ENCODE data around the gene PGGHG. TPM values are rescaled to one million over a fixed set of nuclear protein-coding genes. Genes with fewer than 3 reads are reported as not detected.
"Not testable (repeated sequence)": the region's sequence is repeated elsewhere in the genome, so short reads cannot be mapped to it uniquely, and the experiment has no call there.

The PGGHG gene
- total RNA-seq, 2 experiments from 2014 or later = 487 to 541 TPM

DNA sequence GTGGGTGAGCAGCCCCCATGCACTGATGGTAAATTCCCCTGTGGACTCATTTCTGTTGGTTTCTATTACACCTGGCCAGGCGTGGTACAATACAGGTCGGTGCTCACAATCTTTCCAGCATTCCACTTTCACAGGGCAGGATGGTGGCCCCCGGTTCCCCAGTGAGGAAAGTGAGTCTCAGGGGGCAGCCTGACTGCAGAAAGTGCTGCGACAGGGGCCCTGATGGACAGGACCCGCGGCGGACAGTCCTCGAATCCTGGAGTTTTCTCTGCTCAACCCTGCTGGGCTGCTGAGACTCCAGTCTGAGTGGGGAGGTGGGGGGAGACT lies 3.1 kb upstream of the PGGHG start:
- H3K4me3 Mint-ChIP-seq = peak overlapping the region; percentile 18
- ChIA-PET POLR2A (interaction anchor here (0.6 to 5.7 kb wide), 3 partner anchors 18 to 78 kb away, joined by 3 to 41 read pairs (median 3); partner anchors contain the start of genes BET1L and RIC8A), CTCF (interaction anchor here (1.9 to 7.1 kb wide), 2 partner anchors 19 to 36 kb away, joined by 5 to 76 read pairs; no protein-coding TSS in a partner anchor)
- H3K27me3 Mint-ChIP-seq (ENCODE audit: low read depth) = peaks cover 6% of the 10 kb centered on the region
- no peaks in the 10 kb centered on the region for H3K9me3 Mint-ChIP-seq (ENCODE audit: insufficient read depth)
- H3K36me3 Mint-ChIP-seq (ENCODE audit: low read depth) = peaks cover 74% of the 10 kb centered on the region
- H3K27ac Mint-ChIP-seq = peak overlapping the region; percentile 81
- DNase-seq (peak; percentile 19), ATAC-seq (no peak)
- peaks cover 65% of the 10 kb centered on the region for H3K4me1 Mint-ChIP-seq (ENCODE audit: low read depth)

GRCh38 chr11:286977-287820 lies 1.7 kb upstream of the PGGHG start:
- ChIA-PET CTCF (interaction anchor here (0.9 to 7.1 kb wide), 13 partner anchors 9 to 163 kb away, joined by 3 to 76 read pairs (median 5); partner anchors contain the start of genes NLRP6 and PTDSS2), POLR2A (interaction anchor here (0.8 to 10.0 kb wide), 19 partner anchors 7 to 249 kb away, joined by 3 to 97 read pairs (median 7); partner anchors contain the start of genes BET1L, IFITM1, IFITM2 and IFITM5)
- H3K27me3 Mint-ChIP-seq (ENCODE audit: low read depth); H3K9me3 Mint-ChIP-seq (ENCODE audit: insufficient read depth): not testable (repeated sequence)
- peak; percentile 90 for DNase-seq
- H3K36me3 Mint-ChIP-seq (ENCODE audit: low read depth) = peaks cover 69% of the 10 kb centered on the region
- peak; percentile 1 for ATAC-seq
- peak overlapping the region; percentile 97 for H3K27ac Mint-ChIP-seq
- H3K4me3 Mint-ChIP-seq = peak overlapping the region; percentile 94
- H3K4me1 Mint-ChIP-seq (ENCODE audit: low read depth) = peaks cover 62% of the 10 kb centered on the region

DNA sequence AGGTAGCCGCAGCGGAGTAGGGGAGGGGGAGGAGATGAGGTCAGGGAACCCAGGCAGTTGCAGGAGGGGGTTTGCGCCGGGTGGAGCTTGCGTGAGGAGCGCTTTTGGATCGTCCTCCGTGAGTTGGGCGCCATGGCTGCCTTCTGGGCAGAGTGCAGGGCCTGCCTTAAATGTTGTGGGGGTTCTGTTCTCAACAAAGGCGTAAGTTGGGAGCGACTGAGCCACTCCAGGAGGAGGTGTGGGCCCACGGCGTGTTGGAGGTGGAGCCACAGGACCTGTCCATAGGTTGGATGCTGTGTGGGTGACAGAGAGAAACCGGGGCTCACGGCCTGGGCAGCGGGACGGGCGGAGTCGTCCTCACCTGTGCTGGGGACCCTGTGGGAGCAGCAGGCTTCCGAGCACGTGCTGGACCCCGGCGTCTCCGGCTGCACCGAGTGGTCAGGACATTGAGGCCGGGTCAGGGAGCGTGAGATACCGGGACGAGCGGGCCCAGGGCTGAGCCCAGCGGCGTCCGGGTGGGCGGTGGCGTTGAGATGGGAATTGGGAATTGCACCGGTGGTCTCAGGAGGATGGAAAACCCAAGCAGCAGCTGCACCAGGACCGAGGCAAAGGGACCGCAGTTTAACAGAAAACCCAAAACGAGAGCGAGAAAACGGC lies 977 bp upstream of the PGGHG start:
- CTCF ChIA-PET = interaction anchor here (0.9 to 7.1 kb wide), 11 partner anchors 9 to 162 kb away, joined by 3 to 76 read pairs (median 5); partner anchors contain the start of genes NLRP6 and PTDSS2
- Mint-ChIP-seq H3K9me3 (ENCODE audit: insufficient read depth) (no peaks in the 10 kb centered on the region), H3K27me3 (ENCODE audit: low read depth) (peaks cover 2% of the 10 kb centered on the region), H3K36me3 (ENCODE audit: low read depth) (peaks cover 67% of the 10 kb centered on the region), H3K4me3 (peak overlapping the region; percentile 94), H3K4me1 (ENCODE audit: low read depth) (peaks cover 60% of the 10 kb centered on the region), H3K27ac (peak overlapping the region; percentile 97)
- ATAC-seq (peak; percentile 50), DNase-seq (peak; percentile 87)
- POLR2A ChIA-PET = interaction anchor here (0.8 to 10.0 kb wide), 18 partner anchors 7 to 248 kb away, joined by 3 to 97 read pairs (median 8); partner anchors contain the start of genes BET1L, IFITM1, IFITM2 and IFITM5

GRCh38 chr11:289398-289711 lies 429 bp downstream of the PGGHG start:
- POLR2A ChIA-PET = interaction anchor here (0.6 to 10.0 kb wide), 12 partner anchors 9 to 72 kb away, joined by 3 to 97 read pairs (median 27); partner anchors contain the start of genes IFITM1, IFITM2, IFITM5 and NLRP6
- H3K4me3 Mint-ChIP-seq = peak overlapping the region; percentile 88
- peaks cover 66% of the 10 kb centered on the region for H3K4me1 Mint-ChIP-seq (ENCODE audit: low read depth)

GRCh38 chr11:289712-290620 lies 1.0 kb downstream of the PGGHG start:
- peaks cover 73% of the 10 kb centered on the region for H3K36me3 Mint-ChIP-seq (ENCODE audit: low read depth)
- no peaks in the 10 kb centered on the region for H3K9me3 Mint-ChIP-seq (ENCODE audit: insufficient read depth)
- peak overlapping the region; percentile 88 for H3K4me3 Mint-ChIP-seq
- H3K27me3 Mint-ChIP-seq (ENCODE audit: low read depth) = peaks cover 2% of the 10 kb centered on the region
- ChIA-PET POLR2A (interaction anchor here (0.6 to 10.0 kb wide), 12 partner anchors 9 to 72 kb away, joined by 3 to 97 read pairs (median 27); partner anchors contain the start of genes IFITM1, IFITM2, IFITM5 and NLRP6), CTCF (interaction anchor here (0.8 to 7.1 kb wide), 7 partner anchors 16 to 75 kb away, joined by 3 to 76 read pairs (median 3); no protein-coding TSS in a partner anchor)
- H3K27ac Mint-ChIP-seq = peak overlapping the region; percentile 93
- DNase-seq (peak; percentile 54), ATAC-seq (peak; percentile 5)
- H3K4me1 Mint-ChIP-seq (ENCODE audit: low read depth) = peaks cover 71% of the 10 kb centered on the region

More at GRCh38 chr11:289398-289711, 429 bp downstream of the PGGHG start:
- CTCF ChIA-PET = interaction anchor here (1.0 to 7.1 kb wide), 5 partner anchors 16 to 39 kb away, joined by 3 to 76 read pairs (median 5); no protein-coding TSS in a partner anchor
- H3K27me3 Mint-ChIP-seq (ENCODE audit: low read depth) = peaks cover 2% of the 10 kb centered on the region
- ATAC-seq (peak; percentile 0), DNase-seq (peak; percentile 65)
- no peaks in the 10 kb centered on the region for H3K9me3 Mint-ChIP-seq (ENCODE audit: insufficient read depth)
- H3K36me3 Mint-ChIP-seq (ENCODE audit: low read depth) = peaks cover 71% of the 10 kb centered on the region
- H3K27ac Mint-ChIP-seq = peak overlapping the region; percentile 93

GRCh38 chr11:290621-291231 lies 1.8 kb downstream of the PGGHG start:
- Mint-ChIP-seq H3K27me3 (ENCODE audit: low read depth) (peaks cover 2% of the 10 kb centered on the region), H3K4me1 (ENCODE audit: low read depth) (peaks cover 71% of the 10 kb centered on the region), H3K27ac (peak overlapping the region; percentile 93), H3K9me3 (ENCODE audit: insufficient read depth) (no peaks in the 10 kb centered on the region), H3K36me3 (ENCODE audit: low read depth) (peaks cover 73% of the 10 kb centered on the region), H3K4me3 (peak overlapping the region; percentile 88)
- ChIA-PET POLR2A (interaction anchor here (0.6 to 10.0 kb wide), 8 partner anchors 9 to 64 kb away, joined by 3 to 97 read pairs (median 38); partner anchors contain the start of genes IFITM1, IFITM2, IFITM5 and NLRP6), CTCF (interaction anchor here (0.8 to 7.1 kb wide), 5 partner anchors 15 to 74 kb away, joined by 3 to 76 read pairs (median 5); no protein-coding TSS in a partner anchor)
- DNase-seq = peak; percentile 28
- ATAC-seq = no peak

GRCh38 chr11:291281-292210 lies 2.6 kb downstream of the PGGHG start:
- peak overlapping the region; percentile 88 for H3K4me3 Mint-ChIP-seq
- CTCF ChIA-PET = interaction anchor here (1.0 to 7.1 kb wide), 2 partner anchors 18 to 42 kb away, joined by 3 to 76 read pairs; no protein-coding TSS in a partner anchor
- H3K36me3 Mint-ChIP-seq (ENCODE audit: low read depth) = peaks cover 75% of the 10 kb centered on the region
- no peaks in the 10 kb centered on the region for H3K9me3 Mint-ChIP-seq (ENCODE audit: insufficient read depth)
- H3K27me3 Mint-ChIP-seq (ENCODE audit: low read depth) = peaks cover 2% of the 10 kb centered on the region
- H3K4me1 Mint-ChIP-seq (ENCODE audit: low read depth) = peaks cover 70% of the 10 kb centered on the region
- H3K27ac Mint-ChIP-seq = peak overlapping the region; percentile 93
- DNase-seq (no peak), ATAC-seq (no peak)
- POLR2A ChIA-PET = interaction anchor here (1.5 to 10.0 kb wide), 7 partner anchors 8 to 41 kb away, joined by 5 to 97 read pairs (median 41); partner anchors contain the start of genes IFITM1, IFITM5 and NLRP6

DNA sequence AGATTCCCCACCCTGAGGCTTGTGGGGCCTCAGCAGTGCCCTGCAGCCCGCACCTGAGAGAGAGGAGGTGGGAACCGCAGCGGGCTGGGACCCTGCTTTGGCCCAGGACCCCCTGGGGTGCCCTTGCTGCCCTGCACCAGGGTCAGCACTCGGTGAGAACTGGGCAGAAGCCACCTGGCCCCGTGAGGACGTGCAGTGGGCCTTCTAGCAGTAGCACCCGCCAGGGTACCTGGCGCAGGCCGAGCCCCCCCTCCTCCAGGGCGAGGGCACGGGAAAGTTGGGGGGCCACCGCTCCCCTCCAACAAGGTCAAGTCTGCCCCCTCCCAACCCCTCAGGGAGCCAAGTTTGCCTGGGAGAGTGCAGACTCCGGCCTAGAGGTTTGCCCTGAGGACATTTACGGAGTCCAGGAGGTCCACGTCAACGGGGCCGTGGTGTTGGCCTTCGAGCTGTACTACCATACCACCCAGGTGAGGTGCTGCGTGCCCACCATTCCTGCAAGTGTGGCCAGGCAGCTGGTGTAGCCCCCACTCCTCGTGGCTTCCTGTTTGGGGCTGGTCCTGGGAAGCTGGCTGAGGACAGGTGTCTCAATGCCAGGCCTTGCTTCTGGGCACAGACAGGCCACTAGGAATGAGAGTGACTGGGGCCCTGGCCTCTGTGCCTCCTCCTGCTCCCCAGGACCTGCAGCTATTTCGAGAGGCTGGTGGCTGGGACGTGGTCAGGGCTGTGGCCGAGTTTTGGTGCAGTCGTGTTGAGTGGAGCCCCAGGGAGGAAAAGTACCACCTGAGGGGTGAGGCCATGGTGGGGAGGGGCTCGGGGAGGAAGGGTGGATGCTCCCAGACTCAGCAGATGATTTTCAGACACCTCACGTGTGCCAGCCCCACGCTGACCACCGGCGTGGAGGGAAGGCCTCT lies 3.5 kb downstream of the PGGHG start:
- Mint-ChIP-seq H3K4me3 (peak overlapping the region; percentile 88), H3K27ac (peak overlapping the region; percentile 77), H3K9me3 (ENCODE audit: insufficient read depth) (no peaks in the 10 kb centered on the region), H3K27me3 (ENCODE audit: low read depth) (no peaks in the 10 kb centered on the region), H3K4me1 (ENCODE audit: low read depth) (peaks cover 72% of the 10 kb centered on the region), H3K36me3 (ENCODE audit: low read depth) (peaks cover 77% of the 10 kb centered on the region)
- no peak for DNase-seq
- ChIA-PET CTCF (interaction anchor here (7.1 kb wide), 1 partner anchor 43 kb away, joined by 76 read pairs; no protein-coding TSS in a partner anchor), POLR2A (interaction anchor here (1.0 to 10.0 kb wide), 5 partner anchors 7 to 42 kb away, joined by 3 to 97 read pairs (median 41); partner anchors contain the start of genes IFITM5 and NLRP6)
- ATAC-seq = no peak
